DOHH2 (cell line): Measurements from ENCODE around the gene CNTD1.

Experiments used
- EZH2phosphoT487 ChIP-seq: fragments of 200-600 bp; sonication (generic); IDR thresholded peaks from 2 replicates; pipeline ENCODE4 v1.6.1; 2017; ENCODE audit warnings: borderline replicate concordance, mild to moderate bottlenecking, antibody characterized with exemption, low read length, moderate library complexity, mixed read lengths
- TF ChIP-seq, protein P1 (sequence below): fragments of 200-600 bp; sonication (generic); IDR thresholded peaks from one replicate; pipeline ENCODE4 v1.5.1; 2014; ENCODE audit warnings: antibody characterized with exemption, mild to moderate bottlenecking, low read depth, low read length; ENCODE audit not compliant: poor library complexity, severe bottlenecking

GRCh38 chr17:42798383-42799380 lies at the start of gene CNTD1, which contains the start of gene COA3:
- TF ChIP-seq, protein P1, sequence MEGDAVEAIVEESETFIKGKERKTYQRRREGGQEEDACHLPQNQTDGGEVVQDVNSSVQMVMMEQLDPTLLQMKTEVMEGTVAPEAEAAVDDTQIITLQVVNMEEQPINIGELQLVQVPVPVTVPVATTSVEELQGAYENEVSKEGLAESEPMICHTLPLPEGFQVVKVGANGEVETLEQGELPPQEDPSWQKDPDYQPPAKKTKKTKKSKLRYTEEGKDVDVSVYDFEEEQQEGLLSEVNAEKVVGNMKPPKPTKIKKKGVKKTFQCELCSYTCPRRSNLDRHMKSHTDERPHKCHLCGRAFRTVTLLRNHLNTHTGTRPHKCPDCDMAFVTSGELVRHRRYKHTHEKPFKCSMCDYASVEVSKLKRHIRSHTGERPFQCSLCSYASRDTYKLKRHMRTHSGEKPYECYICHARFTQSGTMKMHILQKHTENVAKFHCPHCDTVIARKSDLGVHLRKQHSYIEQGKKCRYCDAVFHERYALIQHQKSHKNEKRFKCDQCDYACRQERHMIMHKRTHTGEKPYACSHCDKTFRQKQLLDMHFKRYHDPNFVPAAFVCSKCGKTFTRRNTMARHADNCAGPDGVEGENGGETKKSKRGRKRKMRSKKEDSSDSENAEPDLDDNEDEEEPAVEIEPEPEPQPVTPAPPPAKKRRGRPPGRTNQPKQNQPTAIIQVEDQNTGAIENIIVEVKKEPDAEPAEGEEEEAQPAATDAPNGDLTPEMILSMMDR = no peak
- no peak for TF ChIP-seq EZH2phosphoT487
